Erythroblast (primary cell): ENCODE results near the gene ARHGAP24.
A peak's percentile ranks its signal among the peaks of the same experiment; 100 is the strongest.

ENCODE experiments used
- DNase-seq, 2 experiments: peaks; one replicate each; lab custom pipeline; 2025; lab: John Stamatoyannopoulos, UW
- GATA1 ChIP-seq: IDR thresholded peaks from 2 replicates; pipeline ENCODE4 v1.6.1; 2011; ENCODE audit warnings: low read depth, mild to moderate bottlenecking, control low read depth, low read length, moderate library complexity
- POLR2A ChIP-seq: IDR thresholded peaks from 2 replicates; pipeline ENCODE4 v1.6.1; 2011; ENCODE audit warnings: mild to moderate bottlenecking, low read length

Gene ARHGAP24

DNA sequence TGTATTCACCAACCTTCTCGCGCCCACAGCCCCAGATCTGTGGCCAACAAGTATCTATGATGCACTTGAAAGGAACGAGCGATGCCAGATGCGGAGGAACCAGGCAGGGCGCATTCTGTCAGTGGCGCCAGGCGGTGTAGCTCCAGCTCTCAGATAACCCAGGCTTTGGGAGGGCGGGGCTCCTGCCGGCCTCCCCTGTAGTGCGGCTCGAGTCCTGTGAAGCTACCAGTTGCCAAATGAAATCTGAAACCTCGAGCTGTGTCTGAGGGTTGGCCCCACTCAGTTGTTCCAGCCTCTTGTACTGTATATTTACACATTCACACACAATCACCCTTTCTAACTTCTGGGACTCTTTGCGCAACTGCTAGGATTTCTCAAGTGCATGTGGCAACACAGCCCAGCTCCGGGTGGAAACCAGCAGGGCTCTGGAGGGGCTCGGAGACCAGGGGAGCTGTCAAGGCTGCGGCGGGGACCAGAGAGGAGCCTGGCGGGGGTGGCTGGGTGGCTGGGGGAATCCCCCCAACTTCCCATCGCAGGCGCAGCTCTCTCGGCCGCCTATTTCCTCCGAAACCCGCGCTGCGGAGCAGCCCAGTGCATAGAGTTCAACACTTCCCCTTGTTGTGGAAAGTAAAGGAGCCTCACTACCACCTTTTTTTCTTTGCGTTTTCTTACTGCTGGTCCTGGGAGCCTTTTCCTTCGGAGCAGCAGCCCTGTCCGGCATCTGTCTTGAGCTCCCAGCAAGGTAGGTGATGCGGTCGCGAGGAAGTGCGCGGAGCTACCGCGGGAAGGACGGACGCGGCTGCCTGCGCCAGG lies at the start of gene ARHGAP24:
Gene ARHGAP24 (plus strand): TSS at position 333 of the 813 bp plus-strand sequence.
- peak in 1 of 2 experiments; percentile 2 for DNase-seq
- TF ChIP-seq GATA1 (no peak), POLR2A (no peak)

- TF ChIP-seq GATA1 (no peak), POLR2A (no peak)
- DNase-seq, result no peak
These were observed 48.6 kb upstream of the ARHGAP24 start for GRCh38 chr4:85426366-85426765.

DNA sequence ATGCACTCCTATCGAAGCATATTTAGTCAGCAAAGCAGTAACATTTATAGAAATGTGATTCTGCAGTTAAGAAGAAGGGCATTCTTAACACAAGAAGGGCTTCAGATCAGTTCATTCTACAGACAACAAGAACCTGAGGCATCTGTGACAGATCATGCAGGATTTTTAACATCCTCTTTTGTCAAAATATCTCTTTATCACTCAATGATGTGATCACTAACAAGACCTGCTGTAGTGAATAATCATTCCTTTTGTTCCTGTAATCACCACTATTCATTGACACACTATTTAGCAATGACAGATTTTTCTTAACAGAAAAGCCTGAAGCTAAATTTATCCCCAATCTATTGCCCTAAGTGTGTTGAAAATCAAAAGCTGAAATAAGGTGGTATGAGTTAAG lies 47.8 kb upstream of the ARHGAP24 start:
- no peak for TF ChIP-seq GATA1
- DNase-seq, result no peak

- no peak for TF ChIP-seq GATA1
- TF ChIP-seq POLR2A, result no peak
- DNase-seq, result no peak
These were observed 44.7 kb upstream of the ARHGAP24 start for GRCh38 chr4:85430226-85430625.

DNA sequence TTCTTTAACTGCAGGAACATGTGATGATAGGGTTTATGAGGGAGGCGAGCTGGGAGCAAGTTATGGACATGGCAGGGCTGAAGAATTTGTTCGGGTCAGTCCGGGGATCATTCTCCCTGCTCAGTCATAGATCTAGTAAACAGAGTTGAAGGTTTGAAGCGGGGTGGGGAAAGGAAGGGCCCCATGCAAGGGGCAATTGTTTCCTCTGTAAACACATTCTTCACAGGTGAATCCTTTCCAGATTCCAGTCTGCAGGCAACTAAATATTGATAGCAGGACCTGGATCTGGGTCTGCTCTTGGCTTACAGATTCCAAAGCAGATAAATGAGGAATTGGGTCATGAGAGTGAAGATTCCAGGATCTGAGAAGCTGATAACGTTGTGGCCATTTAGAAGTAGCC lies 44.3 kb upstream of the ARHGAP24 start:
- DNase-seq, result no peak
- no peak for TF ChIP-seq GATA1
- TF ChIP-seq POLR2A, result no peak

DNA sequence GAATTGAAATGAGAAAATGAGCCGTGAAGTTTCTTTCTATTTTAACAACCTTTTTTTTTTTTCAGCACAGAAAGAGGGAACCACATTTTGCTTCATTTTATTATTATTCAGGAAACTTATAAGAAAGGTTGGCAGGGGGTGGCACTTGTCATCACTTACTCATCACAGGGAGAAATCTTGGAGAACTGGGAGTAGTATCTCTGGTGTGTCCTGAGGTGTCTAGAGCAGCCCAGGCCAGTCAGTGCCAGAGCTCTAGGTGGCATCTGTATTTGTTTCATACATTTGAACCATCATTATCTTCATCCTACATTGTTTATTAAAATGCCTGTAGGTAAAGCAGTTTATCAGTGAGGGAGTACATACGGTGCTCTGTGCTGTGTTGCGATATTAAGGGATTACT lies 43.8 kb upstream of the ARHGAP24 start:
- no peak for DNase-seq
- no peak for TF ChIP-seq POLR2A
- TF ChIP-seq GATA1, result no peak

- DNase-seq, result no peak
- no peak for TF ChIP-seq GATA1
- no peak for TF ChIP-seq POLR2A
These were observed 43.0 kb upstream of the ARHGAP24 start for GRCh38 chr4:85431881-85432485.

- TF ChIP-seq POLR2A (no peak), GATA1 (no peak)
- DNase-seq, result no peak
These were observed 29.8 kb upstream of the ARHGAP24 start for GRCh38 chr4:85445050-85445639.

- TF ChIP-seq POLR2A (no peak), GATA1 (no peak)
- DNase-seq, result no peak
These were observed 28.6 kb upstream of the ARHGAP24 start for GRCh38 chr4:85446141-85446861.

- DNase-seq, result no peak
- TF ChIP-seq POLR2A (no peak), GATA1 (no peak)
These were observed 25.8 kb upstream of the ARHGAP24 start for GRCh38 chr4:85448906-85449890.

DNA sequence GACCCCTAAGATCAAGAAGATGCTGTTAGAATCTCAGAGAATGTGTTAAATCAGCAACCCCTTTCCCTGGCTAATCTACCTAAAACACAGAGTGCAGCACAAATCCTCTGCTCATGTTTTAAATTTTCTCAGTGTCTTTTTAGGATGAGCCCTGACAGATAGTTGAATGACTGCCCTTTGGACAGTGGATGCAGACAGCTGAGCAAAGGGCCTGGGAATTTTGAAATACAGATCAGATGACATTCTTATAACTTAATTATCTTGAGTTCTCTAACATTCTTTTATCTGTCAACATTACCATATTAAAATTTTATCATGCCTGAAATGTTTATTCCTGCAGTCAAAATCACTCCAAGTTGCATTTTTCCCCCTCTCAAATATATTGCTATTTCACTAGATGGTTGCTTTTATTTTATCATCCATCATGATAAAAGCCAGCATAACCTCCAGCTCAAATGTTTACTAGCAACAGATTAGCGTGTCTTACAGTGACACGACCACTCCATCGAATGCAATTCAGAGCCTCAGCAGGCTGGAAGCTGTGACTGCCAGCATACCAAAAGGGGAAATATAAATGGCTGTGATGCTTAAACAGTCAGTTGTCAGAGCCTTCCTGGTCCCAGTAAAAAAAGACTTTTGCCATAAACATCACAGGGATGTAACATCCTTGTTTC lies 22.8 kb upstream of the ARHGAP24 start:
- TF ChIP-seq POLR2A (no peak), GATA1 (no peak)
- no peak for DNase-seq

DNA sequence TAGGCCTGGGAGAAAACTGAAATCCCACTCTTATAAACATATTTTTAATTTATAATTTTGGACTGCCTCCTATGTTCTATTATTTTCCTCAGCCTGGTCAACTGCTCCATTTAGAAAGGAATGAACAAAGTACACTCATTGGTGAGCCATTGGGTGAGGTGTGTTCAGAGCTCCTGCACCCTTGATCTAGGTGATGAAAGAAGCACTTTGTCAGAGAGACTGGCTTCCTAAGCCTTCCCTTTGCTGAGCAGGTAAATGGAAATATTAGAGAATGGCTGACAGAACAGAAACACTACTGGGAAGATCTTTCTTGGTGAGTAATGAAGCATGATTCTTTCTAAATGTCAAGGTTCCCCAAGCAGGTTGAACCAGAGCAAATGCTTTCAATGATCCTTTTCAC lies 19.0 kb upstream of the ARHGAP24 start:
- no peak for TF ChIP-seq GATA1
- no peak for TF ChIP-seq POLR2A
- DNase-seq, result no peak
